ENCODE measurements around the gene DDAH1.

The DDAH1 gene

GRCh38 chr1:85358702-85359438 is 106.1 kb downstream of the DDAH1 start:
- TF ChIP-seq CTCF (IDR thresholded peaks at IDR 0.05; ENCODE audit: low read depth, low read length, missing control alignments) = no peak
- H3K4me3 ChIP-seq (ENCODE audit: low read depth, low read length) = no peak overlapping the region
- no peak for DNase-seq (ENCODE audit: low read depth)

GRCh38 chr1:85357817-85358216 is 107.1 kb downstream of the DDAH1 start:
- no peak for DNase-seq (ENCODE audit: low read depth)
- no peak overlapping the region for H3K4me3 ChIP-seq (ENCODE audit: low read depth, low read length)
- no peak for TF ChIP-seq CTCF (IDR thresholded peaks at IDR 0.05; ENCODE audit: low read depth, low read length, missing control alignments)

- H3K4me3 ChIP-seq (ENCODE audit: low read depth, low read length) = no peak overlapping the region
- DNase-seq (ENCODE audit: low read depth) = no peak
- no peak for TF ChIP-seq CTCF (IDR thresholded peaks at IDR 0.05; ENCODE audit: low read depth, low read length, missing control alignments)
Observed at GRCh38 chr1:85356130-85356529, 108.8 kb downstream of the DDAH1 start.

GRCh38 chr1:85352055-85352454 is 112.9 kb downstream of the DDAH1 start:
- TF ChIP-seq CTCF (IDR thresholded peaks at IDR 0.05; ENCODE audit: low read depth, low read length, missing control alignments) = no peak
- DNase-seq (ENCODE audit: low read depth) = no peak

GRCh38 chr1:85351202-85351828 is 113.6 kb downstream of the DDAH1 start:
- H3K4me3 ChIP-seq (ENCODE audit: low read depth, low read length) = no peak overlapping the region
- no peak for DNase-seq (ENCODE audit: low read depth)
- TF ChIP-seq CTCF (IDR thresholded peaks at IDR 0.05; ENCODE audit: low read depth, low read length, missing control alignments) = no peak

More at GRCh38 chr1:85352055-85352454, 112.9 kb downstream of the DDAH1 start:
- no peak overlapping the region for H3K4me3 ChIP-seq (ENCODE audit: low read depth, low read length)

GRCh38 chr1:85349224-85349623 is 115.7 kb downstream of the DDAH1 start:
- no peak for TF ChIP-seq CTCF (IDR thresholded peaks at IDR 0.05; ENCODE audit: low read depth, low read length, missing control alignments)
- no peak for DNase-seq (ENCODE audit: low read depth)
- no peak overlapping the region for H3K4me3 ChIP-seq (ENCODE audit: low read depth, low read length)
